Testis (tissue), 2 donors: ENCODE results near the gene AKNAD1.

ENCODE experiments used
- POLR2A ChIP-seq: fragments of 450-650 bp; IDR thresholded peaks from one replicate; pipeline ENCODE4 v1.6.1; 2017; ENCODE audit warnings: antibody characterized with exemption, mild to moderate bottlenecking, moderate library complexity
- TF ChIP-seq, protein P1 (sequence below), 3 experiments: fragments of 450-650 bp in 2 of 3; fragments of 200-600 bp in 1 of 3; sonication (generic) in 1 of 3; IDR thresholded peaks; one replicate each; pipeline ENCODE4 v1.5.1; 2016 to 2019; ENCODE audit warnings: antibody characterized with exemption in 3 of 3, mild to moderate bottlenecking in 2 of 3, moderate library complexity in 1 of 3

DNA sequence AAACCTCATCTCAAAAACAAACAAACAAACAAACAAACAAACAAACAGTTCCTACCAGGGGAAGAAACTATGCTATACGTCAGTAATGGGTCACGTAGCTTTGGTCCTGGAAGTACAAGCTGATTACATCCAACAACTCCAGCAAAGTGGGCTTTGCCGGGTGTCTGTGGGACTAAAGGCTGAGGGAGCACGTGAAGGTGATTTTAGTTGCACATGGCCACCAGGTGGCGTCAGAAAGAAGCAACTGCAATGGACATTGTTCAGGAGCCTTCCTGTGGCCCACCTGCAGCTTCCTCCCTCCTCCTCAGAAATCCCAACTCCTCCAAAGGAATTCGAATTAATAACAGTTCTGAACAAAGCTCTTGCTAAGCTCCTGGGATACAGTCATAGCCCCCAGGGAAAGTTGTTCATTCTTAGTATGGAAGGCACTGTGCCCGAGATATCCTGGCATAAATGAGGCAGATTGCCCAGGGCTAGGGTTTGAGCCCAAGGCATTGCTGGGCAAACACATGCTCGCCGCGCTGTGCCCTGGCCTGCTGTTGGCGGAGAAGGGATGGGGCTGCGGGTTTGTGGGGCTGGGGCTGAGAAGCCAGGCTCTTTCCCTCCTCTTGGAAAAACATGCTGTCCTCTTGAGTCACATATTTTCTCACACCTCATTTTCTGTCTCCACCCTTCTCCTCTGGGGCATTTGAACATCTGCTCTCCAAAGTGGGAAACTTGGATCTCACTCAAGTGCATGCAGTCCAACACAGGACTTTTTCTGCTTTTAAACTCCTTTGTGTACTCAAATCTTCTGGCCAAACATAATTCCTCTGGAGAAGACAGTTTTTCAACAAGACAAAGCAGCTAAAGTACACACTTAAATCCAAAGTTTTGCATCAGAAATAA, 28.6 kb downstream of the AKNAD1 start:
- no peak for TF ChIP-seq POLR2A
- TF ChIP-seq, protein P1, sequence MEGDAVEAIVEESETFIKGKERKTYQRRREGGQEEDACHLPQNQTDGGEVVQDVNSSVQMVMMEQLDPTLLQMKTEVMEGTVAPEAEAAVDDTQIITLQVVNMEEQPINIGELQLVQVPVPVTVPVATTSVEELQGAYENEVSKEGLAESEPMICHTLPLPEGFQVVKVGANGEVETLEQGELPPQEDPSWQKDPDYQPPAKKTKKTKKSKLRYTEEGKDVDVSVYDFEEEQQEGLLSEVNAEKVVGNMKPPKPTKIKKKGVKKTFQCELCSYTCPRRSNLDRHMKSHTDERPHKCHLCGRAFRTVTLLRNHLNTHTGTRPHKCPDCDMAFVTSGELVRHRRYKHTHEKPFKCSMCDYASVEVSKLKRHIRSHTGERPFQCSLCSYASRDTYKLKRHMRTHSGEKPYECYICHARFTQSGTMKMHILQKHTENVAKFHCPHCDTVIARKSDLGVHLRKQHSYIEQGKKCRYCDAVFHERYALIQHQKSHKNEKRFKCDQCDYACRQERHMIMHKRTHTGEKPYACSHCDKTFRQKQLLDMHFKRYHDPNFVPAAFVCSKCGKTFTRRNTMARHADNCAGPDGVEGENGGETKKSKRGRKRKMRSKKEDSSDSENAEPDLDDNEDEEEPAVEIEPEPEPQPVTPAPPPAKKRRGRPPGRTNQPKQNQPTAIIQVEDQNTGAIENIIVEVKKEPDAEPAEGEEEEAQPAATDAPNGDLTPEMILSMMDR (IDR thresholded peaks at IDR 0.05) = peak; percentile 62 to 78 (median 70)
